Nephron (organoid): ENCODE measurements around the gene STRBP.

Source experiments
- H3K27ac Mint-ChIP-seq, 3 experiments: 2 replicates each; pipeline ENCODE4 v1.8.0; 2020; ENCODE audit warnings: mixed read lengths in 3 of 3, mild to moderate bottlenecking in 2 of 3, moderate library complexity in 1 of 3
- H3K27me3 Mint-ChIP-seq: 2 replicates; pipeline ENCODE4 v1.8.0; 2021; ENCODE audit warnings: low read depth, mild to moderate bottlenecking, moderate library complexity, mixed read lengths
- H3K36me3 Mint-ChIP-seq: 2 replicates; pipeline ENCODE4 v1.8.0; 2020; ENCODE audit warnings: low read depth, mixed read lengths
- H3K4me1 Mint-ChIP-seq: 2 replicates; pipeline ENCODE4 v1.8.0; 2020; ENCODE audit warnings: mixed read lengths
- H3K4me3 Mint-ChIP-seq, 3 experiments: 2 replicates each; pipeline ENCODE4 v1.8.0; 2020; ENCODE audit warnings: mild to moderate bottlenecking in 3 of 3, mixed read lengths in 3 of 3, moderate library complexity in 2 of 3
- H3K9me3 Mint-ChIP-seq: 2 replicates; pipeline ENCODE4 v1.8.0; 2020; ENCODE audit warnings: mixed read lengths
- TF ChIP-seq, protein P1 (sequence below), 3 experiments: fragments of 200-600 bp; sonication (generic); IDR thresholded peaks; one replicate each; pipeline ENCODE4 v1.5.0; 2021; ENCODE audit warnings: antibody characterized with exemption in 3 of 3; ENCODE audit not compliant: unreplicated experiment in 3 of 3

STRBP gene

DNA sequence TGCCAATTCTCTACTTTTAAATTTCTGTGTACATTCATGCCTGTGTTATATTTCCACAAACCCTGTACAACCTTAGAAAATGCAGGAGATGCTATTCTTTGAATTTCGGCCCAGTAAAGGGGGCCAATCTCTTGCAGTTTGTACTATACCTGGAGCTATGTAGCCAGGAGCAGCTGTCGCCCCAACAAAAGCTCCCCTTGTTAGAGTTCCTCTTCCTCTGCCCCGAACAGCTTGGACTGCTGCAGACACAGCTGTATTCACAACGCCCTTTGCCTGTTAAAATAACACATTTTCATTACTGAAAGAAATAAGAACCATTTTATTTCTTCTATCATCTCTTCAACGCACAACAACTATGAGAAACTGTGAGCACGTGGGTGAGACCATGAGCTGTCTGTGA, 135.7 kb downstream of the STRBP start:
- no peak overlapping the region for H3K4me3 Mint-ChIP-seq
- TF ChIP-seq, protein P1, sequence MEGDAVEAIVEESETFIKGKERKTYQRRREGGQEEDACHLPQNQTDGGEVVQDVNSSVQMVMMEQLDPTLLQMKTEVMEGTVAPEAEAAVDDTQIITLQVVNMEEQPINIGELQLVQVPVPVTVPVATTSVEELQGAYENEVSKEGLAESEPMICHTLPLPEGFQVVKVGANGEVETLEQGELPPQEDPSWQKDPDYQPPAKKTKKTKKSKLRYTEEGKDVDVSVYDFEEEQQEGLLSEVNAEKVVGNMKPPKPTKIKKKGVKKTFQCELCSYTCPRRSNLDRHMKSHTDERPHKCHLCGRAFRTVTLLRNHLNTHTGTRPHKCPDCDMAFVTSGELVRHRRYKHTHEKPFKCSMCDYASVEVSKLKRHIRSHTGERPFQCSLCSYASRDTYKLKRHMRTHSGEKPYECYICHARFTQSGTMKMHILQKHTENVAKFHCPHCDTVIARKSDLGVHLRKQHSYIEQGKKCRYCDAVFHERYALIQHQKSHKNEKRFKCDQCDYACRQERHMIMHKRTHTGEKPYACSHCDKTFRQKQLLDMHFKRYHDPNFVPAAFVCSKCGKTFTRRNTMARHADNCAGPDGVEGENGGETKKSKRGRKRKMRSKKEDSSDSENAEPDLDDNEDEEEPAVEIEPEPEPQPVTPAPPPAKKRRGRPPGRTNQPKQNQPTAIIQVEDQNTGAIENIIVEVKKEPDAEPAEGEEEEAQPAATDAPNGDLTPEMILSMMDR (IDR thresholded peaks at IDR 0.05; ENCODE audit: unreplicated experiment in 3 of 3) = no peak
- no peak overlapping the region for H3K27ac Mint-ChIP-seq
- no peaks in the 10 kb centered on the region for H3K4me1 Mint-ChIP-seq
- H3K9me3 Mint-ChIP-seq = no peaks in the 10 kb centered on the region
- no peaks in the 10 kb centered on the region for H3K27me3 Mint-ChIP-seq
- H3K36me3 Mint-ChIP-seq = peaks cover 24% of the 10 kb centered on the region

DNA sequence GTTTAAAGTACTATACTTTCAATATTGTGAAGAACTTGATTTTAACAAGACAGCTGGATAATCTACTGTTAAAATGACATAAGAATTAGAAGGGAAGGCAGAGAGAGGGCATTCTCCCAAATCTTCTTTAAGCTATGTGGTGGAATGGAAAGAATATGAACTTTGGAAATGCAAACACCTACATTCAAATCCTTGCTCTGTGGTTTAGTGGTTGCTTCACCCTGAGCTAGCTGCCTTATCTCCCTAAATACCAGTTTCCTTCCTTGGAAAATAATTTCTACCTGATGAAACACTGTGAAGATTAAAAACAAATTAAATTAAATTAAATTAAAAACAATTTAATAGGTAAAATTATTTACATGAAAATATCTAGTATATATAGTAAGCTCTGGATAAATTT, 136.4 kb downstream of the STRBP start:
- Mint-ChIP-seq H3K36me3 (peaks cover 27% of the 10 kb centered on the region), H3K4me1 (no peaks in the 10 kb centered on the region), H3K4me3 (no peak overlapping the region), H3K9me3 (no peaks in the 10 kb centered on the region), H3K27me3 (no peaks in the 10 kb centered on the region), H3K27ac (no peak overlapping the region)
- TF ChIP-seq, protein P1 (IDR thresholded peaks at IDR 0.05; ENCODE audit: unreplicated experiment in 3 of 3) = no peak

DNA sequence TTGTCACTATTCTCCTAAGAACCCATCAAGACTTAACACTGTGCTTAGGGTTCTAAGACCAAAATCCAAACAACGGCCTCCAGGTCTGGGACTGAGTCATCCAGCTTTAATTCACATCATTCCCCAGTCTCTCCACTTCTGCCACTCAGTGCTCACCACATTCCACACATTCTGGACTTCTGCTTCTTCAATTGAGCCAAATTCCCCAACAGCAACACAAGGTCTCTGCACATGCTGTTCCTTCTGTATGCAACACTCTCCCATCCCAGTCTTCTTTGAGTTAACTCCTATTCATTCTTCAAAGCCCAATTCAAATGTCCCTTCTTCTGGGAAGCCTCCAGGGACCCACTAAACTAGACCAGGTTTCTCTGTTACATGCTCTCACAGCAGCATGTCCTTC, 137.1 kb downstream of the STRBP start:
- H3K27ac Mint-ChIP-seq = no peak overlapping the region
- H3K4me1 Mint-ChIP-seq = peaks cover 2% of the 10 kb centered on the region
- TF ChIP-seq, protein P1 (IDR thresholded peaks at IDR 0.05; ENCODE audit: unreplicated experiment in 3 of 3) = no peak
- H3K36me3 Mint-ChIP-seq = peaks cover 28% of the 10 kb centered on the region
- H3K27me3 Mint-ChIP-seq = no peaks in the 10 kb centered on the region
- no peaks in the 10 kb centered on the region for H3K9me3 Mint-ChIP-seq
- H3K4me3 Mint-ChIP-seq = no peak overlapping the region

DNA sequence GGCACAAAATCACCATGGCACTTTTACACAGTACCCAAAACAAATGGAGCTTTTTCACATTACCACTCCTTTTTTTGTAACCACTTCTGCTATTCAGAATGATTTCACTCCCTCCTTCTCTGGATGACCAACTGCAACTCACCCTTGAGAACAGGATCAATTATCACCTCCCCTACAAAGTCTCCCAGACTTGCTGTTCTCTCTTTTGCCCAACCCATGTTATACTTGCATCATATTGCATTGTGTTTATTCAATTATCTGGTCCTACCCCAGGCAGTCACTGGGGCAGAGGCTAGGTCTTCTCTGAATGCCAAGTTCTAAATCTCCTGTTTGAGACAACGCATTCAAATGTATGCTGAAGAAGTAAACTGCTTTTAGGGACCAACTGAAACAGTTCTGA, 139.0 kb downstream of the STRBP start:
- H3K27me3 Mint-ChIP-seq = no peaks in the 10 kb centered on the region
- peaks cover 35% of the 10 kb centered on the region for H3K36me3 Mint-ChIP-seq
- H3K4me1 Mint-ChIP-seq = peaks cover 5% of the 10 kb centered on the region
- H3K27ac Mint-ChIP-seq = no peak overlapping the region
- TF ChIP-seq, protein P1 (IDR thresholded peaks at IDR 0.05; ENCODE audit: unreplicated experiment in 3 of 3) = no peak
- no peaks in the 10 kb centered on the region for H3K9me3 Mint-ChIP-seq
- H3K4me3 Mint-ChIP-seq = no peak overlapping the region

DNA sequence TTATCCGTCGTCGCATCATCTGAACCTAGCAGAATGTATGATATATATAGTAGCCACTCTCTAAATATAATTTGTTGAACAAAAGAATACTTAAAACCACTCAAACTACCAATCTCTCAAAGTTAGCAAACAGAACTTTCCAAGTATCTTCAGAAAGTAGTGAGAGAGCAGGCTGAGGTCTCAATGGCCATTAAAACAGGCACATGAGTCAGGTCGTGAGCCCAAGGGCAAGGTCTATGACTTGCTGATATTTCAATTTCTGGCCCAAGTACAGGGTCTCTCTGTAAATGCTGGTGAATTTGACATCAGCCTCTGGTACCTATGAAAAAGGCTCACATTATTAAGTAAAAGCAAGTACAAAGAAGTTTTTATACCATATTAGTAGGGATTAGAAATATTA, 139.8 kb downstream of the STRBP start:
- no peak overlapping the region for H3K27ac Mint-ChIP-seq
- TF ChIP-seq, protein P1 (IDR thresholded peaks at IDR 0.05; ENCODE audit: unreplicated experiment in 3 of 3) = no peak
- H3K4me1 Mint-ChIP-seq = peaks cover 5% of the 10 kb centered on the region
- H3K36me3 Mint-ChIP-seq = peaks cover 31% of the 10 kb centered on the region
- no peak overlapping the region for H3K4me3 Mint-ChIP-seq
- no peaks in the 10 kb centered on the region for H3K9me3 Mint-ChIP-seq
- no peaks in the 10 kb centered on the region for H3K27me3 Mint-ChIP-seq

DNA sequence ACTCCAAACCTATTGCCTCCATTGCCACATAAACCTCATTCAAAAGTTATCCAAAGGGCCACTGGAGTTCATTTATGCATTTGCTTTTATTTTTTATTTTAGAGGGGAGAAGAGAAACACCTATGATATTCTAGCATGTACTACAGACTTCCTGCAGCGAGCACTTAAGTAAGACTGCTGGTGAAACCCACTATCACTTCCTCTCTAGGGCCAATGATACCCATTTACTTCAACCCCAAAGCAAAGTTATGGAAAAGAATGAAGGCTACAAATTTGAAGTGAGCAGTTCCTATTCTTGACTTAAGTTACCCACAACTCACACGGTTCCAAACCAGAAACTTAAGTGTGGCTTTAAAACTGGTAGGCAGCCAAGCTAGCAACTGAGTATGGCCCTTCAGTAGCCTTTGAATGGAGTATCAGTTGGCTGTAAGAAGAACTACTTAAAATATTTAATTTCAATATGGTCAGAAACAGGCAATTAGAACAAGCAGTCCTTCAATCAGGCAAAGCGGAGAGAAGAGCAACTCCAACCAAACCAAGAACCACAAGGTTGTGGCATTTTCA, 140.8 kb downstream of the STRBP start:
- Mint-ChIP-seq H3K9me3 (no peaks in the 10 kb centered on the region), H3K36me3 (peaks cover 34% of the 10 kb centered on the region), H3K4me3 (no peak overlapping the region), H3K4me1 (peaks cover 6% of the 10 kb centered on the region), H3K27ac (no peak overlapping the region), H3K27me3 (no peaks in the 10 kb centered on the region)
- TF ChIP-seq, protein P1 (IDR thresholded peaks at IDR 0.05; ENCODE audit: unreplicated experiment in 3 of 3) = no peak
